NCI-H460 (cell line): ENCODE data around the gene SLC1A7. TPM values are rescaled to one million over a fixed set of nuclear protein-coding genes. Genes with fewer than 3 reads are reported as not detected.

ENCODE experiments used
- DNase-seq: peaks from one replicate; pipeline ENCODE4 v3.0.0-alpha.2; 2016; ENCODE audit warnings: low read depth; ENCODE audit errors: extremely low read depth
- total RNA-seq: library from RNA; depleted of rRNA; stranded (reverse); fragments of >200 nt; shearing (Covaris generic); gene quantifications from 2 replicates; pipeline ENCODE4 v1.2.3, GENCODE V29; 2014

The SLC1A7 gene
- total RNA-seq, 1 experiment from 2014 or later, result not detected

DNA sequence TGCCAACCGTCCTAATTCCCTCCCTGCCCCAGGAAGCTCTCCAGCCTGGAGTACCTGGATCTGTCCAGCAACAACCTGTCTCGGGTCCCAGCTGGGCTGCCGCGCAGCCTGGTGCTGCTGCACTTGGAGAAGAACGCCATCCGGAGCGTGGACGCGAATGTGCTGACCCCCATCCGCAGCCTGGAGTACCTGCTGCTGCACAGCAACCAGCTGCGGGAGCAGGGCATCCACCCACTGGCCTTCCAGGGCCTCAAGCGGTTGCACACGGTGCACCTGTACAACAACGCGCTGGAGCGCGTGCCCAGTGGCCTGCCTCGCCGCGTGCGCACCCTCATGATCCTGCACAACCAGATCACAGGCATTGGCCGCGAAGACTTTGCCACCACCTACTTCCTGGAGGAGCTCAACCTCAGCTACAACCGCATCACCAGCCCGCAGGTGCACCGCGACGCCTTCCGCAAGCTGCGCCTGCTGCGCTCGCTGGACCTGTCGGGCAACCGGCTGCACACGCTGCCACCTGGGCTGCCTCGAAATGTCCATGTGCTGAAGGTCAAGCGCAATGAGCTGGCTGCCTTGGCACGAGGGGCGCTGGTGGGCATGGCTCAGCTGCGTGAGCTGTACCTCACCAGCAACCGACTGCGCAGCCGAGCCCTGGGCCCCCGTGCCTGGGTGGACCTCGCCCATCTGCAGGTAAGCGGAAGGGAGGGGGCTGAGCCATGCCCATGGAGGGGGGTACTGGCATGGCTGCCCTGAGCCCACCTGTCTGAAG lies 63.9 kb downstream of the SLC1A7 start:
- DNase-seq, result no peak

DNA sequence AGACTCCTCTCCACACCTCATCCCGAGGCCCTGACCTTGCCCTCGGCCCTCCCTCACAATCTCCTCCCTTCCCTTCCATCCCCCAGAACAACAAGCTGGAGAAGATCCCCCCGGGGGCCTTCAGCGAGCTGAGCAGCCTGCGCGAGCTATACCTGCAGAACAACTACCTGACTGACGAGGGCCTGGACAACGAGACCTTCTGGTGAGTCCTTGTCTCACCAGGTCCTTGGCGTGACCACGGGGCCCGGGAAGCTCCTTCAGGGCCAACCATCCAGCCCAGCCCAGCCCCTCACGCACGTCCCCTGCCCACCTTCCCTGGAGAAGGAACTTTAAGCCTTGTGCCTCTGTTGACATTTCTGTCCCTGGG lies 64.9 kb downstream of the SLC1A7 start:
- DNase-seq, result no peak

GRCh38 chr1:53076721-53077598 lies 65.5 kb downstream of the SLC1A7 start:
- no peak for DNase-seq

DNA sequence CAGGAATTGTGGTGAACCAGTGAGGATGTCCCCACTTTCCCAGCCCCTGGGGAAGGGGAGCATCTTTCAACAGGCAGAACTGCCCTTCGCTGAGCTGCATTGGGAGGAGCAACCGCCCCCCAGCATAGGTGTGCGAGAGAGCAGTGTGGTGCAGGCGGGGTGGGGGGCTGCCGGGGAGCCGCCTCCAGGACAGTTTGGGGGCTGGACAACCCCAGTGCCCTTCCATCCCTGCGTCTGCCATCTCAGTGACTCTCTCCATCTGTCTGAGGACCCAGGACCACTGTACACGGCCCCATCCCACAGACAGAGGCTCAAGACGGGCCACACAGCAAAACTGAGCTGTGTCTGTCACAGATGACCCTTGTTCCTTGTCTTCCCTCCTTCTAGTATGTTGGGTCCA lies 66.3 kb downstream of the SLC1A7 start:
- DNase-seq, result no peak

DNA sequence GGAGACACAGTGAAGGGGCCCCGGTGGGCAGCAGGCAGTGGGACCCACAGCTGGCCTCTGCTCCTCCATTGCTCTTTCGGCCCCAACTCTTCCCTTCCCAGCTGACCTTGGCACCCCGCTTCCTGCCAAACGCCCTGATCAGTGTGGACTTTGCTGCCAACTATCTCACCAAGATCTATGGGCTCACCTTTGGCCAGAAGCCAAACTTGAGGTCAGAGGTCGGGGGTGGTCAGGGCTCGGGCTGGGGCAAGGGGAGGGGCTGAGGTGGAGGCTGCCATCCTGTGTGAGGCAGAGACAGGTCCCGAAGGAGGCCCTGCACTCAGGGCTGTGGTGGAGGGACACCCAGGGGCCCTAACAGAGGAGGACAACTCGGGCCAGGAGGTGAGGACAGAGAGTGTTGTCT lies 66.7 kb downstream of the SLC1A7 start:
- DNase-seq, result no peak

DNA sequence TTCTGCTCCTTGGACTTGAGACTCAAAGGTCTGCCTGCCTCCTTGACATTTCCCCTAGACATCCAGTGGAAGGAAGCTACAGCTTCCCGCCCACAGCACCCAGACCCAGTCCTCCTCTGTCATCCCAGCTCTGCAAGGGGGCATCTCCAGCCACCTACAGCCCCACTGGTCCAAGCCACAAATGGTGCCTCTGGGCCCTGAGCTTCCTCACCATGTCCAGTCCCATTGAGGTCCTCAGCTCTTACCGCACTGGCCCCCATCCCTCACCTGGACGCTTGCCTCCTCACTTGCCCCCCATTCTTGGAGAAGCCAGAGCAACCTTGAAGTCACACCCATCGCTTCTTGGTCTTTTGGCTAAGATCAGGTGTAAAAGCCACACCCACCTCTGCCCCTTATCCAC lies 67.2 kb downstream of the SLC1A7 start:
- no peak for DNase-seq

GRCh38 chr1:53074313-53075154 lies 67.9 kb downstream of the SLC1A7 start:
- no peak for DNase-seq

DNA sequence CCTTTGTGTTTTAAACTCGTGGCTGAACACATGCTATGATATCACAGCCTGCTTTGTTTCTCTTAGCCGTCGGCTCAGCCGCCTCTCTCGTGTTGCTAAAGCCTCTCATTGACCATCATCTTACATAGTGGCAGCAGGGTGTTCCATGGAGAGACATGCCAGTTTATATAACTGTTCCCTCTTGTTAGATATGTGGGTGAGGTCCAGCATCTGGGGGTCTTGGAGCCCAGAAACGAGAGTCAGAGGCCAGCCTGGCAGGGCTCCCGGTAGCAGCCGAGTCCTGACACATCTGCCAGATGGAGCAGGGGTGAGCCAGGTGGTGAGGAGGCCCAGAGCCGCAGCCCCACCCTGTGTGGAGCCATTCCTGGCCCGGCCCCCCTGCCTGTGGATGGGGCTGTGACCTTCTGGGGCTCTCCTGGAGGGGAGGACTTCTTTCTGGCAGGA lies 68.5 kb downstream of the SLC1A7 start:
- no peak for DNase-seq

GRCh38 chr1:53073287-53073686 lies 69.2 kb downstream of the SLC1A7 start:
- DNase-seq, result no peak

- DNase-seq, result no peak
These were observed 70.5 kb downstream of the SLC1A7 start for GRCh38 chr1:53071915-53072314.

DNA sequence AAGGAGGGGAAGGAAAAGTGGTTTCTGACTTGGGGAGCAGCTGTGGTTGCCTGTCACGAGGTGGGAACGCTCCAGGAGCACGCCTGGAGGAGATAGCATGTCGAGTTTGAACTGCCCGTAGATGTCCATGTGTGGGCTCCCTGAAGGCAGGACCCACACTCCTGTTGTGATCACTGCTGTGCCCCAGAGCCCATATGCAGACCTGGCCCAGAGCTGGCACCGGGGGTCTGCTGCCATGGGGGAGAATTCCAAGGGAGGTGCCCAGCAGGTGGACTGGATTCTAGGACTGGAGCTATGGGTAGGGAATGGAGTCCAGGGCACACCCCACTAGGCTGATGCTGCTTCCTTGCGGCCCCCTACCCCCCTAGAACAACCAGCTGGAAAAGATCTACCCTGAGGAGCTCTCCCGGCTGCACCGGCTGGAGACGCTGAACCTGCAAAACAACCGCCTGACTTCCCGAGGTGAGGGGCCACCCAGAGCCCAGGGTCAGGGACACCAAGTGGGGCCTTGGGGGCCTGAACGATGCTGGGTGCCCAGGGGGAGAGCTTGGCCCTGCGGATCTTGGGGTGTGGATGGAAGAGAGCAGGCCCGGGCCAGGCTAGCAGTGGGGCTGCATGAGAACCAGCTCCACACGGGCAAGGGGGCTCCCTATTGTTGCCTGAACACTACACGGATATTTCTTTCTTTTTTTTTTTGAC lies 71.1 kb downstream of the SLC1A7 start:
- no peak for DNase-seq

GRCh38 chr1:53070621-53071020 lies 71.8 kb downstream of the SLC1A7 start:
- no peak for DNase-seq

GRCh38 chr1:53069663-53070327 lies 72.6 kb downstream of the SLC1A7 start:
- no peak for DNase-seq

DNA sequence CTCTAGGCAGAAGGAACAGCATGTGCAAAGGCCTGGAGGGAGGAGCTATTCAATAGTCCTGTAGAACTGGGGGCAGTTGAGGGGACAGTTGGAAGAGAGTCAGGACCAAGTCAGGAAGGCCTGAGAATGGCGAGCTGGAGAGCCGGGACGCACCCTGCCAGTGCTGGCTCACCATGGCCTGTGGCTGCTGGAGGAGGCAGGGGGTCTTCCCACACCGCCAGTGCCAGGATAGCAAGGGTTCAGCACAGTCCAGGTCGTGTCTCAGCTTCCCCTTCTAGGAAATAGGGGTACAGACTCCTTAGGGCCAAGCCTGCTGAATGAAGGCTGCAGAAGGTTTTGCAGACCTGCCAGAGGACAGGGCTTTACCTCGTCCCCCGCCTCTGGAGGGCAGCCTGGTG lies 73.2 kb downstream of the SLC1A7 start:
- no peak for DNase-seq

- no peak for DNase-seq
These were observed 73.9 kb downstream of the SLC1A7 start for GRCh38 chr1:53068314-53069099.

- DNase-seq, result no peak
These were observed 74.6 kb downstream of the SLC1A7 start for GRCh38 chr1:53067886-53068285.

GRCh38 chr1:53066891-53067738 lies 75.3 kb downstream of the SLC1A7 start:
- DNase-seq, result no peak

- no peak for DNase-seq
These were observed 76.0 kb downstream of the SLC1A7 start for GRCh38 chr1:53066488-53066887.
